Measurements from ENCODE around the gene EFCAB9. TPM values are rescaled to one million over a fixed set of nuclear protein-coding genes. Genes with fewer than 3 reads are reported as not detected.
A peak's percentile ranks its signal among the peaks of the same experiment; 100 is the strongest.

The EFCAB9 gene
- total and polyA plus RNA-seq, 2 of the 13 experiments (the other 11 are each of a cell fraction or from before 2014, with no cell fraction given), result not detected

DNA sequence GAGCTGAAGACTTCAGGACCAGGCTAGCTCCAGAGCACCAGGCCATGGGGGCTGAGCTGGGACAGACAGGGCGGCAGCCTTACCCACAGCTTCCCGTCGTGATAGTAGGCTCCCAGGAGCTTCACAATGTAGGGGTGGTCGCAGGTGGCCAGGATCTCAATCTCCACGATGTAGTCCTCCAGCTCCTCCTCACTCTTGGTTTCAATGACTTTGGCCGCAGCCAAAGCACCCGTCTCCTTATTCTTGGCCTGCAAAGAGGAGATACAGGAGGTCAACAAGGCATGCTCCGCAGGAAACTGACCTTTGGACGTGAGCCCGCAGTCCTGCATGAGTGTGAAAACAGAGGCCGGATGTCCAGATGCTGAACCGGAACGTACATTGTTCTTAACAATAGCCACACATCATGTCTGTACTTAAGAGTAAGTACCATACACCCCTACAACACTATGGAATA, 37.4 kb upstream of the EFCAB9 start (continued):
- TF ChIP-seq ZBTB38 (CRISPR knock-in tag; IDR thresholded peaks at IDR 0.05) (peak; percentile 97), XBP1 (CRISPR knock-in tag; IDR thresholded peaks at IDR 0.05) (no peak), RFXAP (CRISPR knock-in tag; IDR thresholded peaks at IDR 0.05; ENCODE audit: borderline replicate concordance) (no peak), ZNF614 (CRISPR knock-in tag; IDR thresholded peaks at IDR 0.05; ENCODE audit: borderline replicate concordance) (peak; percentile 61; the same call in 1 of the 2 replicates), MED8 (CRISPR knock-in tag; IDR thresholded peaks at IDR 0.05; ENCODE audit: insufficient replicate concordance) (no peak), FOXK1 (CRISPR knock-in tag; IDR thresholded peaks at IDR 0.05; ENCODE audit: borderline replicate concordance, low read depth) (peak; percentile 54; the same call in 1 of the 2 replicates), MXD4 (CRISPR knock-in tag; IDR thresholded peaks at IDR 0.05) (0 out of 2 replicates have a peak, but pooled peaks have one; percentile 23), ZNF543 (CRISPR knock-in tag; IDR thresholded peaks at IDR 0.05) (no peak), NKX3-1 (CRISPR knock-in tag; IDR thresholded peaks at IDR 0.05) (no peak), ZIK1 (CRISPR knock-in tag; IDR thresholded peaks at IDR 0.05; ENCODE audit: borderline replicate concordance, low read depth) (no peak), SMAD1 (CRISPR knock-in tag; IDR thresholded peaks at IDR 0.05; ENCODE audit: borderline replicate concordance, low read depth) (no peak), ERF (CRISPR knock-in tag; IDR thresholded peaks at IDR 0.05) (peak; percentile 65), NR2C2 (CRISPR knock-in tag; IDR thresholded peaks at IDR 0.05; ENCODE audit: borderline replicate concordance) (peak; percentile 27; the same call in 1 of the 2 replicates), CREBL2 (CRISPR knock-in tag; IDR thresholded peaks at IDR 0.05; ENCODE audit: borderline replicate concordance) (no peak), ARID5B (CRISPR knock-in tag; IDR thresholded peaks at IDR 0.05) (peak; percentile 77), SPEN (CRISPR knock-in tag; IDR thresholded peaks at IDR 0.05; ENCODE audit: low read depth) (no peak), ZFP91 (CRISPR knock-in tag; IDR thresholded peaks at IDR 0.05; ENCODE audit: borderline replicate concordance) (peak; percentile 36; the same call in 1 of the 2 replicates), FOXA1 (IDR thresholded peaks at IDR 0.05) (no peak), FOXA1 (CRISPR knock-in tag; IDR thresholded peaks at IDR 0.05) (peak; percentile 61; the same call in 1 of the 2 replicates), ZSCAN25 (CRISPR knock-in tag; IDR thresholded peaks at IDR 0.05) (no peak), GATAD2A (CRISPR knock-in tag; IDR thresholded peaks at IDR 0.05) (peak; percentile 86), ZGPAT (CRISPR knock-in tag; IDR thresholded peaks at IDR 0.05) (peak; percentile 63; the same call in 1 of the 2 replicates)
- TF ChIP-seq, protein P1, sequence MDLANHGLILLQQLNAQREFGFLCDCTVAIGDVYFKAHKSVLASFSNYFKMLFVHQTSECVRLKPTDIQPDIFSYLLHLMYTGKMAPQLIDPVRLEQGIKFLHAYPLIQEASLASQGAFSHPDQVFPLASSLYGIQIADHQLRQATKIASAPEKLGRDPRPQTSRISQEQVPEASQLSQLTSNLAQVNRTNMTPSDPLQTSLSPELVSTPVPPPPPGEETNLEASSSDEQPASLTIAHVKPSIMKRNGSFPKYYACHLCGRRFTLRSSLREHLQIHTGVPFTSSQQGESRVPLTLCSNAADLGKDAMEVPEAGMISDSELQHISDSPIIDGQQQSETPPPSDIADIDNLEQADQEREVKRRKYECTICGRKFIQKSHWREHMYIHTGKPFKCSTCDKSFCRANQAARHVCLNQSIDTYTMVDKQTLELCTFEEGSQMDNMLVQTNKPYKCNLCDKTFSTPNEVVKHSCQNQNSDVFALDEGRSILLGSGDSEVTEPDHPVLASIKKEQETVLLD (CRISPR knock-in tag; IDR thresholded peaks at IDR 0.05; ENCODE audit: low read depth), result no peak
